ENCODE data around the gene KCNK13.
A peak's percentile ranks its signal among the peaks of the same experiment; 100 is the strongest.
"Not testable (repeated sequence)": the region's sequence is repeated elsewhere in the genome, so short reads cannot be mapped to it uniquely, and the experiment has no call there.

KCNK13 gene

DNA sequence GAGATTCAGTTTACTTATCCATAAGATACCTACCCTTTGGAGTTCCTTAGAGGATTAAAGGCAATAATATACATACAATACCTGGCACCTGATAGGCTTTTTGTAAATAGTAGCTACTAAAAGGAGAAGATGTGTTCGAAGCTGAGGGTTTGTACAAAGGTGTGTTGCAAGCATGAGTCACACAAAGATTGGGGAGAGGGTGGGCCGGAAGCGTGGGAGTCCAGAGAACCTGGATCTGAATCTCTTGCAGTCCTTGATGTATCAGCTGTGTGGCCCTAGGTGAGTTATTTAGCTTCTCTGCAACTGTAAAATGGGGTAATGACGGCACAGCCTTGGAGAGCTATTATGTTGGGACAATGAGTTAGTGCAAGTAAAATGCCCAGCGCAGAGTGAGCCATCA, 132.9 kb downstream of the KCNK13 start:
- no peak for DNase-seq

GRCh38 chr14:90198541-90199060, 136.8 kb downstream of the KCNK13 start:
- DNase-seq = no peak

DNA sequence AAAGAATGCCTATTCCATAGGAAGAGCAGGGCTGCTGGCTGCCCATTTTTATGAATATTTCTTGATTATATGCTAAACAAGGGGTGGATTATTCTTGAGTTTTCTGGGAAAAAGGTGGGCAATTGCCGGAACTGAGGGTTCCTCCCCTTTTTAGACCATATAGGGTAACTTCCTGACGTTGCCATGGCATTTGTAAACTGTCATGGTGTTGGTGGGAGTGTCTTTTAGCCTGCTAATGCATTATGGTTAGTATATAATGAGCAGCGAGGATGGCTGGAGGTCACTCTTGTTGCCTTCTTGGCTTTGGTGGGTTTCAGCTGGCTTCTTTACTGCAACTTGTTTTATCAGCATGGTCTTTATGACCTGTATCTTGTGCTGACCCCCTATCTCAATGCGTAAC, 138.8 kb downstream of the KCNK13 start:
- not testable (repeated sequence) for DNase-seq

GRCh38 chr14:90201344-90201743, 139.6 kb downstream of the KCNK13 start:
- no peak for DNase-seq

GRCh38 chr14:90204516-90204915, 142.7 kb downstream of the KCNK13 start:
- no peak for DNase-seq

DNA sequence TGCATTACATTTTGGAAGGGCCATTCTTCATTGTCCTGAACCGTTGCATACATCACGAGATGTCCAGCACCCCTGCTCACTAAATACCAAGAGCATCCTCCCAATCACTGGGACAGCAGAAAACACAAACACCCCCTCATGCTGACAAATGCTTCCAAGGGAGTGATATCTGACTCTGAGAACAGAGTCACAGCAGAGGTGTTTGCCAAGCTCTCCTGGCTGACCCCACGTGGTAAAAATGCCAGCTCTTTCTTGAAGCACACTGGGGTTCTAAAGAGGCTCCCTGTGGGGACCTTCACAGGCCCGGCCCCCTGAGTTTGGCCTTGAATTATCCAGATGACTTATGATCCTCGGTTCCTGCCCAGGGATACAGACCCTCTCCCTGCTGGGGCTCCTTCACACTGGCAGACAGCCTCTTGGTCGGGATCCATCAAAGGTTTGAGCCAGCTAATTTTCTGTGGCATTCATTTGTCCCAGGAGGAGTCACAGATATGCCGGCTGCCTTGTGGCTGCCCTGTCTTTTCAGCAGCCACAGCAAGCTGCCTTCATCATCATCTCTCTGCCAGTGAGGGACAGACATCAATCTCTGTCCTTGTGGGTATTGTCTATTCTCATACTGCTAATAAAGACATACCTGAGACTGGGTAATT, 151.4 kb downstream of the KCNK13 start:
- no peak for DNase-seq

DNA sequence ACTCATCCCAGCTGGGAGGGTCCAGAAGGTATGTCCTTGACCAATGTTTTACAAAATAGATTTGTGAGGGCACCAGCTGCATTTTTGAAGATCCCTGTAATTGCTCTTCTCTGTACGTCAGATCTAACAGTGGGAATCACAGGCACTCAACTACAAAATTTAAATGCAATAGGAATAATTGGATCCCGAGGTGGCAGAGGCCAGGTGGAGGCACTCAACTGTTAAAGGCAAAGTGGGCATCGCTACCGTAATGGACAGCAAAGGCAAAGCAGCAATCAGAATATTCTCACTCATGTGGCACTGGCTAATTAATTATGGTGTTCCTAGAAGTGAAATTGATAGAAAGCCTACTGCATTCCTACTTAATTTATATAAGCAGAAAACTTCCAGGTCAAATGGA, 166.7 kb downstream of the KCNK13 start:
- peak; percentile 22 for DNase-seq

DNA sequence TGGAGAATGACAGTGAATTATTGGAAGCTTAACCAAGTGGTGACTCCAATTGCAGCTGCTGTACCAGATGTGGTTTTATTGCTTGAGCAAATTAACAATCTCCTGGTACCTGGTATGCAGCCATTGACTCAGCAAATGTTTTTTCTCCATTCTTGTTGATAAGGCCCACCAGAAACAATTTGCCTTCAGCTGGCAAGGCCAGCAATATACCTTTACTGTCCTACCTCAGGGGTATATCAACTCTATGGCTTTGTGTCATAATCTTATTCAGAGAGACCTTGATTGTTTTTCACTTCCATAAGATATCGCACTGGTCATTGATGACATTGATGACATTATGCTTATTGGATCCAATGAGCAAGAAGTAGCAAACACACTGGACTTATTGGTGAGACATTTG, 168.1 kb downstream of the KCNK13 start:
- not testable (repeated sequence) for DNase-seq

All from NCI-H82 (cell line).